GM18520 (cell line): ENCODE measurements around the gene TMIGD3.
A peak's percentile ranks its signal among the peaks of the same experiment; 100 is the strongest.

Experiments
- ATAC-seq: cut with Tn5 transposase; IDR thresholded peaks from one replicate; pipeline ENCODE4 v1.9.1; 2021; ENCODE audit not compliant: unreplicated experiment

TMIGD3 gene

GRCh38 chr1:111448918-111449702, 54.3 kb downstream of the TMIGD3 start, which contains the start of the genes ATP5PB and WDR77:
ATP5PB (plus strand) TSS chr1:111449464; CDS start chr1:111449542, 78 bp downstream.
WDR77 (minus strand) TSS chr1:111449256; CDS start chr1:111449169, 87 bp downstream.
- peak; percentile 97 for ATAC-seq

DNA sequence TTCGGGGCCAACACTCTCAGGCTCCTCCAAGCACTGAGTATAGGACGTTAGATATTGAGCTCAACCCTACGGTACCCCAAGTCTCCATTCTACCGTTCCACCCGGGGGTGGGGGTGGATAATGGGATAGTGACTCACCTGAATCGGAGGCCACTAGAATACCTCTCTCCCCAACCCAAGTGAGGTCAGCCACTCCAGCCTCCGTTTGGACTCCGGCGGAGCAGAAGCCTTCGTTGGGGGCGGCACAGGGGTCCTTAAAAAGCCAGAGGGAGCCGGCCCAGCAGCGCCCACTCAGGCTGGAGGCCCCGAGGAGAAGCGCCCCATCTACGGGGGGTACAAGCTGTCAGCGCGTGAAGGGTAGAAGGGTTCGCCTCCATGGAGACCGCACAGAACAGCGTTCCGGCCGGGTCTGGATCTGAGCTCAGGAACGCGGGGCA, 54.9 kb downstream of the TMIGD3 start:
- ATAC-seq, result no peak

- no peak for ATAC-seq
Measured at GRCh38 chr1:111446967-111447892, 56.2 kb downstream of the TMIGD3 start.

DNA sequence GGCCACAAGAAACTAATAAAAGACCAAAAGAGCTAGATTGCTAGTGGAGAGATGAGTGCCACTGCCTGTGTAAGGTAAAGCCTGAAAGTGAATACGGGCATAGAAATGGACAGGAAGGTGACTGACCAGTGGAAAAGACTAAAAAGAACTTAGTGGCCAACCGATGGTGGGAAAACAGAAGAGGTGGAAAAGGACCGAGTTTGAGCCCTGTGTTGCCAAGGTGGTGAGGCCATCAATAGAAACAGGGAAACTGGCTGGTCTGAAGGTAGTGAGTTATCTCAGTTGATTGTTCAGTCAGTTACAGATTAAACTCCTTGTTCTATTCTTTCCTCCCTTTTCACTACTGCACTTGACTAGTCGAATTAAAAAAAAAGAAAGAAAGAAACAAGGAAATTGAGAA, 56.9 kb downstream of the TMIGD3 start:
- ATAC-seq, result no peak

- ATAC-seq, result no peak
Measured at GRCh38 chr1:111444031-111444430, 59.4 kb downstream of the TMIGD3 start.

DNA sequence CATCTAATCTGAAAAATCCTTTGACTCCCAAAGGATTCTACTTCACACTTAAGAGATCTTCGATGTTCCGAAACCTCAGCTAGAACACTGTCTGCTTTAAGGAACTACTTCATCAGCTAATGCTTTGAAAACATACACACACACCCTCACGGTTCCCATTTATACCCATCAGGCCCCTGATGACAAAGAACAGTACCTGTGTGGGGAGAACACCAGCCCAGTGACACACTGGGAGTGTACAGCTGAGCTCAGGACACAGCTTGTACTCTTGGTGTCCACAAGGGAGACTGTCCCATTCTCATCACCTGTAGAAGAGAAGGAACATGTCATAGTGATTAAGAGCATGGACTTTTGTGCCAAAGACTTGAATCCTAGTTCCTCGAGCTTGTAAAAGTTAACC, 61.0 kb downstream of the TMIGD3 start:
- ATAC-seq, result no peak

- no peak for ATAC-seq
Measured at GRCh38 chr1:111441573-111442192, 61.8 kb downstream of the TMIGD3 start.

GRCh38 chr1:111439461-111440351, 63.7 kb downstream of the TMIGD3 start:
- no peak for ATAC-seq

DNA sequence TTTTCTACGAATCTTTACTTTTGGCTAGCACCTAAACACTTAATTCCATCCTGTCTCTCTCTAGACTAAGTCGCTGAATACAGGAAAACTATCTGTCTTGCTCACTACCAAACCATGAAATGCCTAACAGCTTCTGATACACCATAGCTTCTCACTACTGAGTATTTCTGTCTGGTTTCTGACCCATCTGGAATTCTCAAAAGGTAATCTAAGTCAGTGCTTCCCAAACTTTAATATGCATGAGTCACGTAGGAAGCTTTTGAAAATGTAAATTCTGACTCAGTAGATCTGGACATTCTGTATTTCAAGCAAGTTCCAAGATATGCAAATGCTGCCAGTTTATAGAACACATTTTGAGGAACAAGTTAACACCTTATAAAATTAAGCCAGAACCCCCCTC, 66.7 kb downstream of the TMIGD3 start:
- no peak for ATAC-seq
